Immature natural killer cell (primary cell): Measurements from ENCODE around the gene YIPF6. TPM values are rescaled to one million over a fixed set of nuclear protein-coding genes. Genes with fewer than 3 reads are reported as not detected.
"Not testable (repeated sequence)": the region's sequence is repeated elsewhere in the genome, so short reads cannot be mapped to it uniquely, and the experiment has no call there.

ENCODE experiments used
- DNase-seq, 3 donors: peaks; one replicate each; pipeline ENCODE4 v3.0.0; 2022; ENCODE audit warnings: mixed read lengths in 1 of 3
- H3K27ac Mint-ChIP-seq, 6 donors: one replicate each; pipeline ENCODE4 v1.8.0; 2020; ENCODE audit warnings: mixed read lengths in 6 of 6, mild to moderate bottlenecking in 5 of 6, inconsistent platforms in 4 of 6, moderate library complexity in 3 of 6
- H3K27me3 Mint-ChIP-seq, 3 donors: one replicate each; pipeline ENCODE4 v1.8.0; 2020 to 2021; ENCODE audit warnings: low read depth in 3 of 3, mild to moderate bottlenecking in 3 of 3, mixed read lengths in 3 of 3, moderate library complexity in 3 of 3, inconsistent platforms in 1 of 3
- H3K36me3 Mint-ChIP-seq, 3 donors: one replicate each; pipeline ENCODE4 v1.8.0; 2020; ENCODE audit warnings: mixed read lengths in 3 of 3, inconsistent platforms in 2 of 3, mild to moderate bottlenecking in 2 of 3
- H3K4me1 Mint-ChIP-seq, 2 donors: one replicate each; pipeline ENCODE4 v1.8.0; 2020; ENCODE audit warnings: inconsistent platforms in 2 of 2, mild to moderate bottlenecking in 2 of 2, mixed read lengths in 2 of 2, moderate library complexity in 1 of 2
- H3K4me3 Mint-ChIP-seq, 5 donors: one replicate each; pipeline ENCODE4 v1.8.0; 2020; ENCODE audit warnings: mild to moderate bottlenecking in 5 of 5, mixed read lengths in 5 of 5, inconsistent platforms in 3 of 5, moderate library complexity in 3 of 5
- H3K9me3 Mint-ChIP-seq, 6 donors: one replicate each; pipeline ENCODE4 v1.8.0; 2020; ENCODE audit warnings: mild to moderate bottlenecking in 6 of 6, mixed read lengths in 6 of 6, inconsistent platforms in 4 of 6, moderate library complexity in 3 of 6
- polyA plus RNA-seq, 3 donors: library from polyadenylated mRNA; unstranded; fragments of 300-500 nt; fragmentation: Illumina TruSeq; gene quantifications; one replicate each; pipeline ENCODE4 v1.2.3, GENCODE V29; 2021

The YIPF6 gene
- polyA plus RNA-seq, 3 donors from 2014 or later, result 24.3 to 29.1 (median 25.8) TPM

- no peak overlapping the region for H3K4me3 Mint-ChIP-seq
- peaks cover 3 to 5% of the 10 kb centered on the region in 2 donors for H3K4me1 Mint-ChIP-seq
- no peaks in the 10 kb centered on the region for H3K9me3 Mint-ChIP-seq
- no peak overlapping the region for H3K27ac Mint-ChIP-seq
- H3K36me3 Mint-ChIP-seq, result no peaks in the 10 kb centered on the region
- peaks cover 0 to 5% (median 2%) of the 10 kb centered on the region in 3 donors for H3K27me3 Mint-ChIP-seq
- no peak for DNase-seq
Measured at GRCh38 chrX:68488657-68489056, 10.2 kb upstream of the YIPF6 start.

DNA sequence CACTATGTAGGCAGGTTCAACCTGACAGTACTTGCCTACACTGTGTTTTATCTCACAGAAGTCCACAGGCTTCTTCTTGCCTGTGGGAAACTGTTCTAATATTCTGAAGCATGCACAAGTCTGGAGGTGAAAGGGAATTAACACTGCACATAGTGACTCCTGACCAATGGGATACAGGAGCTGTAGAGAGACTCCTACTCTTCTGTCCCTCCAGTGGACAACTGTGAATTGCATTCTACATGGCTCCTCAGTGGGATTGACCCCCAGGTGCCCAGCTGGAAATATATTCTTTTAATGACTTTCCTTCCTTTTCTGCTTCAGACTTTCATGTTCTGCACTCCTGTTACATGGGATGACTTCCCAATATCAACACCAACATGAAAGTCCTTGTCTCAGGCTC lies 8.2 kb upstream of the YIPF6 start:
- H3K27me3 Mint-ChIP-seq, result peaks cover 0 to 7% (median 5%) of the 10 kb centered on the region in 3 donors
- no peak overlapping the region for H3K27ac Mint-ChIP-seq
- H3K4me3 Mint-ChIP-seq, result no peak overlapping the region
- DNase-seq, result no peak
- H3K4me1 Mint-ChIP-seq, result peaks cover 3 to 5% of the 10 kb centered on the region in 2 donors
- H3K36me3 Mint-ChIP-seq, result no peaks in the 10 kb centered on the region
- no peaks in the 10 kb centered on the region for H3K9me3 Mint-ChIP-seq

GRCh38 chrX:68492583-68492982 lies 6.3 kb upstream of the YIPF6 start:
- peak overlapping the region in 2 of 6 donors; percentile 17 to 76 for H3K27ac Mint-ChIP-seq
- no peak overlapping the region for H3K4me3 Mint-ChIP-seq
- H3K27me3 Mint-ChIP-seq, result peaks cover 0 to 6% (median 5%) of the 10 kb centered on the region in 3 donors
- H3K4me1 Mint-ChIP-seq, result peaks cover 4 to 6% of the 10 kb centered on the region in 2 donors
- no peaks in the 10 kb centered on the region for H3K36me3 Mint-ChIP-seq
- no peak for DNase-seq
- no peaks in the 10 kb centered on the region for H3K9me3 Mint-ChIP-seq

DNA sequence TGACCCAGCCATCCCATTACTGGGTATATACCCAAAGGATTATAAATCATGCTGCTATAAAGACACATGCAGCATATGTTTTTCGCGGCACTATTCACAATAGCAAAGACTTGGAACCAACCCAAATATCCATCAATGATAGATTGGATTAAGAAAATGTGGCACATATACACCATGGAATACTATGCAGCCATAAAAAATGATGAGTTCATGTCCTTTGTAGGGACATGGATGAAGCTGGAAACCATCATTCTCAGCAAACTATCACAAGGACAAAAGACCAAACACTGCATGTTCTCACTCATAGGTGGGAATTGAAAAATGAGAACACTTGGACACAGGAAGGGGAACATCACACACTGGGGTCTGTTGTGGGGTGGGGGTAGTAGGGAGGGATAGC lies 5.1 kb upstream of the YIPF6 start:
- H3K4me1 Mint-ChIP-seq, result peaks cover 8 to 15% of the 10 kb centered on the region in 2 donors
- not testable (repeated sequence) for H3K36me3 Mint-ChIP-seq, H3K27me3 Mint-ChIP-seq, DNase-seq, H3K27ac Mint-ChIP-seq, H3K9me3 Mint-ChIP-seq, H3K4me3 Mint-ChIP-seq

DNA sequence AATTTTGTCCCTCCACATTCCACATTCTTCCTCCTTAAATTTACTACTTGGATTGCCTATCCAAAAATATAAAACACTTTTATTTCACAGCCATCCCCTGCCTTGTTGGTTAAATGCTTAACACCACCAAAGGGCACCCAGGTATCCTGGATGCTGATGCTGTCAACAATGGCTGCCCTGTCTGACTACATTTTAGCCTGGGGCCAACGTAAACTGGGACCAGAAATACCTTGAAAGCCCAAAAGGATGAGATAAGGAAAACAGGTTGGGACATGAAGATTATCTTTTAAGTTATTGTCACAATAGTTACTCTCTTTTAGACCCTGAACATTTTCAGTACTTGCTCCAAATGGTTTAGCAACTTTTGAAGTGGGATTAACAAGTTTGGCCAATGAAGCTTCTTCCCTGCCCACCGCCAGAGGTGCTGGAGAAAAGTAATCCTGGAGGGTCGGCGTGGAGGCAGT lies 775 bp upstream of the YIPF6 start:
- peak in 1 of 3 donors; percentile 2 for DNase-seq
- Mint-ChIP-seq H3K4me1 (peaks cover 18 to 47% of the 10 kb centered on the region in 2 donors), H3K27ac (peak overlapping the region; percentile 89 to 98 (median 96)), H3K4me3 (peak overlapping the region; percentile 87 to 96 (median 91)), H3K36me3 (no peaks in the 10 kb centered on the region), H3K27me3 (peaks cover 4 to 6% (median 4%) of the 10 kb centered on the region in 3 donors), H3K9me3 (no peaks in the 10 kb centered on the region)

- peaks cover 2 to 4% (median 4%) of the 10 kb centered on the region in 3 donors for H3K27me3 Mint-ChIP-seq
- no peaks in the 10 kb centered on the region for H3K9me3 Mint-ChIP-seq
- H3K4me3 Mint-ChIP-seq, result peak overlapping the region; percentile 87 to 96 (median 91)
- H3K36me3 Mint-ChIP-seq, result no peaks in the 10 kb centered on the region
- peak overlapping the region; percentile 89 to 98 (median 96) for H3K27ac Mint-ChIP-seq
- DNase-seq, result no peak
- H3K4me1 Mint-ChIP-seq, result peaks cover 22 to 58% of the 10 kb centered on the region in 2 donors
Measured at GRCh38 chrX:68499543-68500504, 973 bp downstream of the YIPF6 start.

DNA sequence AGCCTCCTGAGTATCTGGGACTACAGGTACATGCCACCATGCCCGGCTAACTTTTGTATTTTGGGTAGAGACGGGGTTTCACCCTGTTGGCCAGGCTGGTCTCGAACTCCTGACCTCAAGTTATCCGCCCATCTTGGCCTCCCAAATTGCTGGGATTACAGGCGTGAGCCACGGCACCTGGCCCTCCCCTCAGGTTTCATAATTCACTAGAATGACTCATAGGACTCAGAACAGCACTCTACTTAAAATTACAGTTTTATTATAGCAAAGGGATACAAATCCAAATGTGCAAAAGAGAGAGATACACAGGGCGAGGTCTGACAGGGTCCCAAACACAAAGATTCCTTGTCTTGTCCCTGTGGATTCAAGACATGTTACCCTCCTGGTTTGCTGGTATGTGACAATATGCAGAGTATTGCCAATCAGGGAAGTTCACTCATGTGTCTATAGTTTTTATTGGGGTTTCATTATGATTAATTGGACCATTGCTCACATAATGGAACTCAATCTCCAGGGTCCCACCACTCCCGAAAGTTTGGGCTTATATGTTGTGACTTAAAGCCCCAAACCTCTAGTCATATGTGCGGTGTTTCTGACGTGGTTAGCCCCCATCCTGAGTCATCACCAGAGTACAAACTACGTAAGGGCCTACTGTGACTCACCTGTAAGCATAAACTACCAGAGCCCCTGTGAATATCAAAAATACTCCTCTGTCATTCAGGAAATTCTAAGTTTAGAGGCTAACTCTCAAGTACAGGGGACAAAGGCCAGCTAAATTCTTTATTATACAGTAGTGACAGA lies 5.2 kb downstream of the YIPF6 start:
- Mint-ChIP-seq H3K9me3 (no peaks in the 10 kb centered on the region), H3K36me3 (no peaks in the 10 kb centered on the region), H3K27ac (no peak overlapping the region), H3K4me3 (no peak overlapping the region), H3K27me3 (no peaks in the 10 kb centered on the region), H3K4me1 (peaks cover 28 to 82% of the 10 kb centered on the region in 2 donors)
- DNase-seq, result no peak

GRCh38 chrX:68506649-68507048 lies 7.8 kb downstream of the YIPF6 start:
- Mint-ChIP-seq H3K4me3 (no peak overlapping the region), H3K36me3 (peaks cover 0 to 4% (median 0%) of the 10 kb centered on the region in 3 donors), H3K4me1 (peaks cover 20 to 74% of the 10 kb centered on the region in 2 donors), H3K9me3 (no peaks in the 10 kb centered on the region), H3K27me3 (no peaks in the 10 kb centered on the region), H3K27ac (no peak overlapping the region)
- DNase-seq, result no peak

- peaks cover 0 to 7% (median 0%) of the 10 kb centered on the region in 3 donors for H3K36me3 Mint-ChIP-seq
- H3K27me3 Mint-ChIP-seq, result peaks cover 0 to 1% (median 0%) of the 10 kb centered on the region in 3 donors
- peak overlapping the region; percentile 19 to 64 (median 46) for H3K27ac Mint-ChIP-seq
- no peaks in the 10 kb centered on the region for H3K9me3 Mint-ChIP-seq
- H3K4me1 Mint-ChIP-seq, result peaks cover 18 to 55% of the 10 kb centered on the region in 2 donors
- no peak overlapping the region for H3K4me3 Mint-ChIP-seq
- peak; percentile 7 to 46 (median 26) for DNase-seq
Measured at GRCh38 chrX:68508799-68509198, 9.9 kb downstream of the YIPF6 start.

DNA sequence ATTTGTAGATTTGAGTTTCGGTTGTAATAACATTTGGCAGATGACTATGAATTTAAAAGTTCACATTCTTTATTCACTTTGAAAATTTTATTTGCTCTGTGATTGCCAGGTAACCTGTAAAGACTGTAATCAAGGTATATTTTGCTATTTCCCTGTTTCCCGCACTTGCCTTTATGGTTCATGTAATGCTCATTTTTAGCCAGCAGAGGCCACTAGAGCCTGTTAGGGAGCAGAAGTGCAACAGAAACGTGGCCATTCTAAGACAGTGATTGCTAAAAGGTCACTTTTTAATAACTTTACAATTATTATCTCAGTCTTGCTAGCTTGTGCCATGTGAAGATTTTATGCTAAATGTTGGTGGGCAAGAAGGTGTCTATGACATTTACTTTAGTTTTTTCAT lies 12.4 kb downstream of the YIPF6 start:
- Mint-ChIP-seq H3K27me3 (peaks cover 0 to 1% (median 0%) of the 10 kb centered on the region in 3 donors), H3K27ac (no peak overlapping the region), H3K4me3 (no peak overlapping the region), H3K36me3 (peaks cover 0 to 7% (median 0%) of the 10 kb centered on the region in 3 donors), H3K9me3 (no peaks in the 10 kb centered on the region), H3K4me1 (peaks cover 10 to 38% of the 10 kb centered on the region in 2 donors)
- DNase-seq, result peak; percentile 10 to 43 (median 24)

- H3K27ac Mint-ChIP-seq, H3K9me3 Mint-ChIP-seq, DNase-seq, H3K4me3 Mint-ChIP-seq, H3K27me3 Mint-ChIP-seq: not testable (repeated sequence)
- Mint-ChIP-seq H3K36me3 (peaks cover 21 to 34% (median 27%) of the 10 kb centered on the region in 3 donors), H3K4me1 (peaks cover 4 to 27% of the 10 kb centered on the region in 2 donors)
Measured at GRCh38 chrX:68524680-68525079, 25.8 kb downstream of the YIPF6 start.

DNA sequence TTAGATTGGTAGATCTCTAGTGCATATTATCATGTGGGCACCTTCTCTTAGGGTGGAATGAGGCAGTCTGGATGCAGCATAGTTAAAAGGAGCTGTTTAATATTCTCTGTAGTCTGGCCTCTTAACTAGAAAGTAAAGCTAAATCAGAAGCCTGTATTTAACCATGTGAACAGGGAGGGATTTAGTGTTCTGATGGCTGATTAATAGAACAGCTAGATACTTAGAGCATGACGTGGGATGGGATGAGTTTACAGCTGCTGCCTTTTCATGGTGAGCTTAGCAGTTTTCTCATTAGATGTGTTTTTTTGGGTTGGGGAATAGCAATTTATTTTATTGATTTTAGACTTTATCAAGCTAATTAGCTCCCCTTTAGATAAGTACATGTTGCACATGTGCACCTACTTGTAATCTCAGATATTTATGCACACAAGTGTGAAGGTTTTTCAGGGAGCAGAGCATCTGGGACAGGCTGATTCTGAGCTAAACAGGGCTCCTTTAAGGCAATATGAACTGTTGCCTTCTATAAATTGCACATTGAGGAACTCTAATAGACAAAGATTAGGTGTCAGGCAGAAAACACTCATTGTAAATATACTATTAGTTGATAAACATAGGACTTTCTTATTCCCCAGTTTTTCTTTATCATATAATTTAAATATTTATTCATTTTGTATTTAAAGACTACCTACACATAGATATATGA lies 34.1 kb downstream of the YIPF6 start:
- no peaks in the 10 kb centered on the region for H3K9me3 Mint-ChIP-seq
- H3K4me1 Mint-ChIP-seq, result no peaks in the 10 kb centered on the region
- peaks cover 0 to 2% (median 0%) of the 10 kb centered on the region in 3 donors for H3K27me3 Mint-ChIP-seq
- no peak overlapping the region for H3K4me3 Mint-ChIP-seq
- H3K27ac Mint-ChIP-seq, result no peak overlapping the region
- no peak for DNase-seq
- peaks cover 3 to 10% (median 8%) of the 10 kb centered on the region in 3 donors for H3K36me3 Mint-ChIP-seq

GRCh38 chrX:68533656-68534055 lies 34.8 kb downstream of the YIPF6 start:
- no peak overlapping the region for H3K4me3 Mint-ChIP-seq
- no peaks in the 10 kb centered on the region for H3K4me1 Mint-ChIP-seq
- DNase-seq, result no peak
- peaks cover 0 to 2% (median 0%) of the 10 kb centered on the region in 3 donors for H3K27me3 Mint-ChIP-seq
- H3K9me3 Mint-ChIP-seq, result no peaks in the 10 kb centered on the region
- H3K27ac Mint-ChIP-seq, result peak overlapping the region in 1 of 6 donors; percentile 34
- H3K36me3 Mint-ChIP-seq, result peaks cover 4 to 10% (median 6%) of the 10 kb centered on the region in 3 donors
